DND-41 (cell line): Measurements from ENCODE around the gene PHYHIPL.

ENCODE experiments used
- EZH2 ChIP-seq: IDR thresholded peaks from 3 replicates; pipeline ENCODE4 v1.6.1; 2012; ENCODE audit warnings: borderline replicate concordance, low read depth, mild to moderate bottlenecking, moderate library complexity, low read length, inconsistent platforms; ENCODE audit not compliant: severe bottlenecking
- TF ChIP-seq, protein P1 (sequence below): IDR thresholded peaks from 2 replicates; pipeline ENCODE4 v1.5.1; 2012; ENCODE audit warnings: borderline replicate concordance, low read length, moderate library complexity, mild to moderate bottlenecking; ENCODE audit not compliant: poor library complexity, severe bottlenecking; ENCODE audit errors: extremely low read depth

DNA sequence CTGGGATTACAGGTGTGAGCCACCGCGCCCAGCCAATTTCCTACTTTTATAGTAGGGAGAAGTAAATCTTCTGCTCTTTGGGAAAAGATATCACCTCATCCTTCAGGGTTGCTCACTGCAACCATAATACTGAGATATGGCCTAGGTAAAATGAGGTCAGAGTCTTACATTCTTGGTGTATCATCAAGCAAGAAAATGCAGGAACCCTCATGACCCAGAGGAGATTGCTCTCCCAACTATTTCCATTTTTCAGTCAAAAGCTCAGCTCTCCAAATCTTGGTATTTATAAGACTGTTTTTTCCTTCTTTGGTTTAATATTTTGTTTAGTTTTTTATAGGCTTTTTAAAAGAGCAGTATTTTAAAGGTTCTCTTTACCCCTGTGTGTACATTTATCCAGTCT, 20.9 kb upstream of the PHYHIPL start:
- TF ChIP-seq, protein P1, sequence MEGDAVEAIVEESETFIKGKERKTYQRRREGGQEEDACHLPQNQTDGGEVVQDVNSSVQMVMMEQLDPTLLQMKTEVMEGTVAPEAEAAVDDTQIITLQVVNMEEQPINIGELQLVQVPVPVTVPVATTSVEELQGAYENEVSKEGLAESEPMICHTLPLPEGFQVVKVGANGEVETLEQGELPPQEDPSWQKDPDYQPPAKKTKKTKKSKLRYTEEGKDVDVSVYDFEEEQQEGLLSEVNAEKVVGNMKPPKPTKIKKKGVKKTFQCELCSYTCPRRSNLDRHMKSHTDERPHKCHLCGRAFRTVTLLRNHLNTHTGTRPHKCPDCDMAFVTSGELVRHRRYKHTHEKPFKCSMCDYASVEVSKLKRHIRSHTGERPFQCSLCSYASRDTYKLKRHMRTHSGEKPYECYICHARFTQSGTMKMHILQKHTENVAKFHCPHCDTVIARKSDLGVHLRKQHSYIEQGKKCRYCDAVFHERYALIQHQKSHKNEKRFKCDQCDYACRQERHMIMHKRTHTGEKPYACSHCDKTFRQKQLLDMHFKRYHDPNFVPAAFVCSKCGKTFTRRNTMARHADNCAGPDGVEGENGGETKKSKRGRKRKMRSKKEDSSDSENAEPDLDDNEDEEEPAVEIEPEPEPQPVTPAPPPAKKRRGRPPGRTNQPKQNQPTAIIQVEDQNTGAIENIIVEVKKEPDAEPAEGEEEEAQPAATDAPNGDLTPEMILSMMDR: no peak
- no peak for TF ChIP-seq EZH2
